ENCODE results near the gene PNCK.

The PNCK gene

DNA sequence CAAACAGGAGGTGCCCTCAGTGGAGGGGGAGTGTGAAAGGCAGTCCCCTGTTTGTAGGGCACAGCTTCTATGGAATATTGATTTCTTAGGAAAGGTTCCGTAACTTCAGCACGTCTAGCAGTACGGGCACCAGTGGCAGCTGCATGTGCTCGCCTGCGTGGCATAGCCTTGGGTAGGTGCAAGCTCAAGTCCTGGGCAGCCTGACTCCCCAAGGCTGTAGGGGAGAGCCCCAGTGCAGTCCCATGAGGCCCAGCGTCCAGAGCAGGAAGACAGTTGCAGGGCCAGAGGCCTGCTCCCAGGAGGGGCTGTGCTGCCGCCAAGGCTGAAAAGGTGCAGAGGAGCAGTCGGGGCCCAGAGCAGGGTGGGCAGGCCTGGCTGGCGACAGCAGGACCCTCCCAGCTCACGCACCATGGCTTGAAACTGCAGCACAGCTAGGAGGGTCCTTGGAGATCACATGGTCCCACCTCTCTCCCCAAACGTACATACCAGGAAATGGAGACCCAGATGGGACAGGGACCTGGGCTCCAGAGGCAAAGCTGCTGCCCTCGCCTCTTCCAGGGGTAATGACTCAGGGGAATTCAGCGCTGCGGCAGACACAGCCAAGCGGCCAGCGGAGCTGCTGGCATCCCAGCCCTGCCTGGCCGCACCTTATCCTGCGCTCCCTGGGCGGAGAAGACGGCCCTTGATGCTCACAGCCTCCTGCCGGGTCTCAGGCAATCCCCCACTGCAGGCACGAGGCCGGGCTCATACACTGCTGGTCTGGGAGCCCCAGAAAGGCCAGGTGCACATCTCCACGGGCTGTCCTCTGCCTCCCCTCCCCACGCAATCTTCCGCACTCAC, 32.7 kb downstream of the PNCK start:
- no peak for ATAC-seq

GRCh38 chrX:153640045-153640686, 33.4 kb downstream of the PNCK start:
- no peak for ATAC-seq

DNA sequence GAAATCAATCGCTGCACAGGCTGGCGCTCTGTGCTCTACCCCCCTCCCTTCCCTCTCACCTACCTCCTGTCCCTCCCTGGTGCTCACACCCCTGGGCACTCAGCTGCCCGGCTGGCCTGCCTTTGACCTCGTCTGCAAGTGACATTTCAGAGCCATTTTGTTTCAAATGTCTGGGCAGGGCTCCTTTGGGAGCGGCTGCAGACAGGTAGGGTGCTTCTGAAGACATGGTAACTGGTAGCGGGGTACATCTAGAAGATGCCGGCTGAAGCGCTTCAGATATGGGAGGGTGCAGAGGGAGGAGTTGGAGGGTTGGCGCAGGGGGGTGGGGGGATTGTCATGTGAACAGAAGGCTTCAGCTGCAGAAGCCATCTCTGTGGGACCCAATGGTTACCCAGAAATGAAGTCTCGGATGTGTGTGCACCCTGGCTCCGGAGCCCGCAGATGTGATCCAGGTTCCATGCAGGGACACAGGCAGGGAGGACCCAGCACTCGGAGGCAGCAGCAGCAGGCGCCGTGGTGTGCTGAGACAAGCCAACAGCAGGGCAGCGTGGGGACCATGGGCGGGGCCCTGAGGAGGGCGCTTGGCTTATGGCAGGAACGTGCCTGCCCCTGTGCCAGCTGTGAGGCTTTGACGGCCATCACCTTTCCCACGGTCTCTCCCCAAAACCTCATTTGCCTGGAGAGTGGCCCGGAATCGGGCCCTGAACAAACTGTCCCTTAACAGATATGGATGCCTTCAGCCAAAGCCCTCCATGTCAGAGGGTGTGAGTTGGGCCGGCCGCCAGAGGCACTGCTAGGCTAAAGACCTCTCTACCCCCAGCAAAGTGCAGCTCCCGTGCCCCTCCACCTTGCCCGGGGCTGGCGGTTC, 34.2 kb downstream of the PNCK start:
- no peak for ATAC-seq

- ATAC-seq: no peak
Measured at GRCh38 chrX:153638436-153639176, 35.0 kb downstream of the PNCK start.

DNA sequence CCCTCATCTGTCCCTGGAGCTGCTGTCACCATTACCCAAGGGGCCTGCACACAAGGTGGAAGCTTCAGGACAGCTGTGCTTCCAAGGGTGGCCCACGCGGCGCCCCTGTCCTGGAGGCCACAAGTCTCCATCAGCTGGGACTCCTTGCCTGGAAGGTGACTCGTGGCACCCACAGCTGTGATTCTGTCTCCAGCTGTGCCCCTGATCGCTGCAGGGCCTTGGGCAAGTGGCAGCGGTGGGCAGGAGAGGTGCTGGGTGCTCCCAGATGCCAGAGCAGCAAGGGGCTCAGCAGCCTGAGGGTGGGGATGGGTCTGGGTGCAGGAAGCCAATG, 35.6 kb downstream of the PNCK start:
- no peak for ATAC-seq

DNA sequence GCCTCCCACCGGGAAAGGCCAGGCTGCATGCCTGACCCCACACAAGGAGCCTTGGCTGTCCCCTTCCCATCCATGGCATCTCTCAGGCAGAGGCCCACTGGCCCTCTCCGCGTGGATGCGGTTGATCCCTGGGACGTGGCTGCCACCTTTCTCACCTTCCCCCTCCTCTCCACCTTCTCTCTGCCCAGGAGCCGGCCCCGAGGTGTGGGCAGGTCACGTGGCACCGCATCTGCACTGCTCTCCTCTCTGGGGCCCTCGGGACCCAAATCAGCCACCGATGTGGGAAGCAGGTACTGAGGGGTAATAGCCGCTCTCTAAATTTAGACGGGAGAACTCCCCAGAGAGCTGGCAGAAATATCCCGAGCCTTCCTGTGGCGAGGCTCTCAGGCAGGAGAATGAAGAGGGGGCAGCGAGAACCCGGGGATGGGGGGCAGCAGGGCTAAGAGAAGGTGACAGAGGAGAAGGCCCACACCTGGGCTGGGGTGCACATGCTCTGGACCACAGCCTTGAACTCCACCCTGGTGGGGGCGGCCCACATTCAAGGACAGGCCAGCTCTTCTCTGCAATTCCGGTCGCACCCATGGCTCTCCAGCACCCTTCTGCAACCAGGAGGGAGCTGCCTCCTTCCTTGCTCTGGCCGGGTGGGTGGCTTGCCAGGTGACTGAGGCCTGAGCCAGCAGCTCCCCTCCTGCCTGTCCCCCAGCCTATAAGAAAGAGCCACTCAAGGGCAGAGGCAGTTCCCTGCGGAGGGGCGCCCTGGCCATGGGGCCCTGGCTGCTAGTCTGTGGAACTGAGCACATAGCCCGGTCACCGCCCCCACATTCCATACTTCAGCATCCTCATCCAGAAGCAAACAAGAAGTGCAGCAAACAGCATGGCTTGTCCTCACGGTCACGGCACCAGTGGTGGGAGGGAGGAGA, 36.2 kb downstream of the PNCK start:
- ATAC-seq: no peak

GRCh38 chrX:153636716-153637115, 36.9 kb downstream of the PNCK start:
- ATAC-seq: no peak

- no peak for ATAC-seq
Measured at GRCh38 chrX:153635788-153636668, 37.6 kb downstream of the PNCK start.

DNA sequence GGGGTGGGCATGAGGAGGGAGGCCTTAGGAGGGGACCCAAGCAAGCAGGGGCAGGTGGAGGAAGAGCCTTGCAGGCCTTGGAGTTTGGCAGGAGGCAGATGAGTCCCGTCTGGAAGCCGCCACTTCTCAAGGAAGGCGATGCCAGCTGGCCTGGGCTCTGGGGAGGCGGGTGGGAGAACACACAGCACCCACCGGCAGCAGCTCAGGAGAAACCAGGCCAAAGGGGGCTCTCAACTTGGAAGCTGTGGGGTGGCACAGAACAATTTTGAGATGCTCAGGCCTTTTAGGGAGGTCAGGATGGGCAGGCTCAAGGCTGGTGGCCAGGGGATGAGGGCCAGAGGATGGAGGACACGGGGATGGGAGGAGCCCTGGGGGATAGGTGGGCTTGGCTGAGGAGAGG, 38.2 kb downstream of the PNCK start:
- no peak for ATAC-seq

- ATAC-seq: no peak
Measured at GRCh38 chrX:153634832-153635231, 38.8 kb downstream of the PNCK start.

DNA sequence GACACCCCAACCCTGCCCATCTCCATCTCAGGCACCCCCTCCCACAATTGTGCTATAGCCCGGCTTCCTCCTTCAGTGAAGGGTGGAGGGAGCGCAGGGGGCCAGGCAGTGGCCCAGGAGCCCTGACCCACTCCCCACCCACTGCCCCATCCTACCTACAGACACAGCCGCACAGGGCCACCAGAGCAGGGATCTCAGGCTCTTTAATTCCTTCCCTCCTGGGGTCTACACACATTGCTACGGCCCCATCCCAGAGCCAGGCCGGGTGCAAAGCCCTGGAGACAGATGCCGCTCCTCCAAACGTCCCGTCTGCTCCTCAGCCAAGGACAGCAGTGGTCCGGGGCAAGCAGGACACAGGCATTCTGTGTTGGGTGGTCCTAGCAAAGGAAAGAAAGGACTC, 39.4 kb downstream of the PNCK start:
- no peak for ATAC-seq

GRCh38 chrX:153633607-153634180, 39.9 kb downstream of the PNCK start:
- ATAC-seq: no peak

DNA sequence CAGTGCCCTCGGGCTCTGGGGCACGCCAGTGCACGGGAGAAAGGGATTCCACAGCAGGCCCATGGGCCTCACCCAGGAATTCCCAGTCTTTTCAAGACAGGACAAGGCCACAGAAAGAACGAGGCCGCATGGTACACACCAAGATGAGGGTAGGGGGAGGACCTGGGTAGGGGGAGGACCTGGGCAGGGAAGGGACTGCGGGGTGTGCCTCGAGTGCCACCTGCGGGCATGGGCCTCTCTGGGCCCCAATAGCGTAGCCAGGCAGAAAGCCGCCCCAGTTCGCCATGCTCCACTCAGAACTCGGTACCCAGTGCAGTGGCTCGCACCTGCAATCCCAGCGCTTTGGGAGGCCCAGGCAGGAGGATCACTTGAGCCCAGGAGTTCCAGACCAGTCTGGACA, 40.6 kb downstream of the PNCK start:
- no peak for ATAC-seq

DNA sequence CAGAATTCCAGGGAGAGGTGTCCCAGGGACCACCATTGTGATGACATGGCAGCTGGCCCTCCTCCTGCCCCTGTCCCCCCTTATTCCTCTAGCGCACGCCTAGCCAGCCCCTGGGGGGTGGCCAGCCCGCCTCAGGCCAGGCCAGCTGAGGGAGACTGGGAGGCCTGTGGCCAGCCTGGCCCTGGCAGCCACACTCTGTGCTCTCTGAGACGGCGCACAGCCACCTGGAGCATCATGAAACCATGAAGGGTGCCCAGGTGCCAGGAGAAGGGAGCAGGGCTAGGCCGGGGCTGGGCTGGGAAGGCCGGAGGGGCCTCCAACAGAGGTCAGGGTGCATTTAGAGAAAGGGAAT, 41.0 kb downstream of the PNCK start:
- no peak for ATAC-seq

GRCh38 chrX:153631907-153632594, 41.6 kb downstream of the PNCK start:
- ATAC-seq: no peak

DNA sequence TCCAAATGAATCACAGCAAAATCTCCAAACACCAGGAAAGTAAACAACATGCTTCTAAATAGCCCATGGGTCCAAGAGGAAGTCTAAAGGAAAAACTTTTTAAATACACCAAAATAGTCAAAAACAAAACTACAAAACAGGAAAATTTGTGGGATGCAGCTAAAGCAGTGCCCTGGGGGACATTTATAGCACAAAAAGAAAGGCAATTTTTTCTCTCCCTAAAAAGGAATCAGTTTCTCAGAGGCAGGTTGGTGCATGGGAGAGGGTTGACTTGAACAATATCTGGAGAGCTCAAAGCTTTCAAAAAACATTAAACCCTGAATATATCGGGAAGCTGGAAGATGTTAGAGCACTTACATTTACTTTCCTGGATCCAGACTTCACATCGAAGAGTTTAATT, 42.3 kb downstream of the PNCK start:
- no peak for ATAC-seq

DNA sequence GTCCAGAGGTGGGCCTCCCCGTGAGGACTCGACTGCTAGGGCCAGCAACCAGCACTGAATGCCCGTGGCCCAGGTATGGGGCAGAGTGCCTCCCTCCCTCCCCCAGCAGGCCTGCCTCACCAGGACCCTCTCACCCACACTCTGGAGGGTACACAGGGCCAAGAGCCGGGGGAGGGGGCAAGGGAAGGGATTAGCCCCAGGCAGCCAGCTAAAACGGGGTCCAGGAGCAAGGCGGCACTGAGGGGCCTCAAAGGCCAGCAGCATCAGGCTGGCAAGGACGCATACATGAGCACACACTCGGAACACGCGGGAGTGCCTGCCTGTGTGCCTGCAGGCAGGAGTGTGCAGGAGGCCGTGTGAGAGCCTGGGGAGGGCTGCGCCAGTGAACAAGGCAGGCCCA, 44.9 kb downstream of the PNCK start:
- ATAC-seq: no peak

GRCh38 chrX:153628129-153628528, 45.5 kb downstream of the PNCK start:
- ATAC-seq: no peak

GRCh38 chrX:153627675-153628111, 45.9 kb downstream of the PNCK start:
- no peak for ATAC-seq
